ENCODE measurements around the gene LCE1D.

GRCh38 chr1:152761609-152762213 lies 34.8 kb upstream of the LCE1D start:
- TF ChIP-seq CTCF (IDR thresholded peaks at IDR 0.05), result no peak
- TF ChIP-seq POLR2A (IDR thresholded peaks at IDR 0.05), result no peak
